ENCODE measurements around the gene FEN1. TPM values are rescaled to one million over a fixed set of nuclear protein-coding genes. Genes with fewer than 3 reads are reported as not detected.

Gene FEN1
- total and polyA plus RNA-seq, 2 donors from 2014 or later: 8.5 to 8.8 TPM

DNA sequence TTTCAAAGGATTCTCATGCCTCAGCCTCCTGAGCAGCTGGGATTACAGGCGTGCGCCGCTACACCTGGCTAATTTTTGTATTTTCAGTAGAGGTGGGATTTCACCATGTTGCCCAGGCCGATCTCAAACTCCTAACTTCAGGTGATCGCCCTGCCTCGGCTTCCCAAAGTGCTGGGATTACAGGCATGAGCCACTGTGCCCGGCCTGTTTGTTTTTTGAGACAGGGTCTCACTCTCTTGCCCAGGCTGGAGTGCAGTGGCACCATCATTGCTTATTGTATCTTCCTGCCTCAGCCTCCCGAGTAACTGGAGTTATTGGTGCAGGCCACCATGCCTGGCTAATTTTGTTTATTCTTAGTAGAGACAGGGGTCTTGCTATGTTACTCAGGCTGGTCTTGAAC, 43.5 kb downstream of the FEN1 start:
- Histone ChIP-seq H3K4me3 (ENCODE audit: low read length in 3 of 3) (no peak overlapping the region), H3K27ac (ENCODE audit: low read depth in 2 of 2, low read length in 2 of 2) (no peak overlapping the region), H3K27me3 (ENCODE audit: control insufficient read depth, insufficient read depth, low read length) (no peaks in the 10 kb centered on the region), H3K36me3 (ENCODE audit: control insufficient read depth in 2 of 3, insufficient read depth in 3 of 3, low read length in 3 of 3) (peaks cover 0 to 7% (median 6%) of the 10 kb centered on the region in 3 donors), H3K4me1 (ENCODE audit: control insufficient read depth in 2 of 3, insufficient read depth in 2 of 3, low read depth in 1 of 3, low read length in 3 of 3) (peaks cover 0 to 14% (median 7%) of the 10 kb centered on the region in 3 donors), H3K9ac (ENCODE audit: low read length in 3 of 3) (no peak overlapping the region), H3K9me3 (ENCODE audit: control insufficient read depth in 2 of 3, insufficient read depth in 1 of 3, low read length in 3 of 3) (no peaks in the 10 kb centered on the region)
- DNase-seq (peak in 1 of 5 donors; percentile 24), FAIRE-seq (no peak)
- TF ChIP-seq, protein P1, sequence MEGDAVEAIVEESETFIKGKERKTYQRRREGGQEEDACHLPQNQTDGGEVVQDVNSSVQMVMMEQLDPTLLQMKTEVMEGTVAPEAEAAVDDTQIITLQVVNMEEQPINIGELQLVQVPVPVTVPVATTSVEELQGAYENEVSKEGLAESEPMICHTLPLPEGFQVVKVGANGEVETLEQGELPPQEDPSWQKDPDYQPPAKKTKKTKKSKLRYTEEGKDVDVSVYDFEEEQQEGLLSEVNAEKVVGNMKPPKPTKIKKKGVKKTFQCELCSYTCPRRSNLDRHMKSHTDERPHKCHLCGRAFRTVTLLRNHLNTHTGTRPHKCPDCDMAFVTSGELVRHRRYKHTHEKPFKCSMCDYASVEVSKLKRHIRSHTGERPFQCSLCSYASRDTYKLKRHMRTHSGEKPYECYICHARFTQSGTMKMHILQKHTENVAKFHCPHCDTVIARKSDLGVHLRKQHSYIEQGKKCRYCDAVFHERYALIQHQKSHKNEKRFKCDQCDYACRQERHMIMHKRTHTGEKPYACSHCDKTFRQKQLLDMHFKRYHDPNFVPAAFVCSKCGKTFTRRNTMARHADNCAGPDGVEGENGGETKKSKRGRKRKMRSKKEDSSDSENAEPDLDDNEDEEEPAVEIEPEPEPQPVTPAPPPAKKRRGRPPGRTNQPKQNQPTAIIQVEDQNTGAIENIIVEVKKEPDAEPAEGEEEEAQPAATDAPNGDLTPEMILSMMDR (IDR thresholded peaks at IDR 0.05; ENCODE audit: borderline replicate concordance, extremely low read depth, insufficient read depth): no peak
- intact Hi-C loops (cut with DNase I): no loop called here

DNA sequence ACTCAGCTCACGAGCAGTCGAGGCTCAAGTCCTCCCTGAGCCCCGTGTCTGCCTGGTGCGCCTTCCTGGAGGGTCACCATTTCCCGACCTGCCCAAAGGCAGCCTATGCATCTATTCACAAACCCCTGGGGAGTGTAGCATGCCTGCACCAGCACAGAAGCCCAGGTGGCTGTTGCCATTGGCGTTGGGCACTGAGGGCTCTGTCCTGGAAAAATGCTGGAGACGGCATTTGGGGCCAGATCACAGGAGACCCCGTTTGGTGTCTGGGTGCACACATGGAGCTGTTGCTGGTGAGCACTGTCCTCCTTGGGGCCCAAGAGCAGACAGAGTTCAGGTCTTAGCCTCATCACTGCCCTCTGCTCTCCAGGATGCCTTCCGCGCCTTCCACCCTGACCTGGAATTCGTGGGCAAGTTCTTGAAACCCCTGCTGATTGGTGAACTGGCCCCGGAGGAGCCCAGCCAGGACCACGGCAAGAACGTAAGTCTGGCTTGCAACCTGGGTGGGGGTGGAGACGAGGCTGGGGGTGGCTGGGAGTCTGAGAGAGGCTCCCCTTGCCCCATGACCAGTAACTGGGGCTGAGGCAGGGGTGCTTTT, 44.8 kb downstream of the FEN1 start:
- Histone ChIP-seq H3K27me3 (ENCODE audit: control insufficient read depth, insufficient read depth, low read length) (no peaks in the 10 kb centered on the region), H3K4me1 (ENCODE audit: control insufficient read depth in 2 of 3, insufficient read depth in 2 of 3, low read depth in 1 of 3, low read length in 3 of 3) (peaks cover 0 to 9% (median 0%) of the 10 kb centered on the region in 3 donors), H3K36me3 (ENCODE audit: control insufficient read depth in 2 of 3, insufficient read depth in 3 of 3, low read length in 3 of 3) (peaks cover 0 to 13% (median 6%) of the 10 kb centered on the region in 3 donors), H3K9me3 (ENCODE audit: control insufficient read depth in 2 of 3, insufficient read depth in 1 of 3, low read length in 3 of 3) (no peaks in the 10 kb centered on the region), H3K27ac (ENCODE audit: low read depth in 2 of 2, low read length in 2 of 2) (no peak overlapping the region), H3K9ac (ENCODE audit: low read length in 3 of 3) (no peak overlapping the region), H3K4me3 (ENCODE audit: low read length in 3 of 3) (no peak overlapping the region)
- intact Hi-C loops (cut with DNase I): no loop called here
- no peak for FAIRE-seq
- peak in 1 of 5 donors; percentile 58 for DNase-seq
- TF ChIP-seq, protein P1 (IDR thresholded peaks at IDR 0.05; ENCODE audit: borderline replicate concordance, extremely low read depth, insufficient read depth): no peak

DNA sequence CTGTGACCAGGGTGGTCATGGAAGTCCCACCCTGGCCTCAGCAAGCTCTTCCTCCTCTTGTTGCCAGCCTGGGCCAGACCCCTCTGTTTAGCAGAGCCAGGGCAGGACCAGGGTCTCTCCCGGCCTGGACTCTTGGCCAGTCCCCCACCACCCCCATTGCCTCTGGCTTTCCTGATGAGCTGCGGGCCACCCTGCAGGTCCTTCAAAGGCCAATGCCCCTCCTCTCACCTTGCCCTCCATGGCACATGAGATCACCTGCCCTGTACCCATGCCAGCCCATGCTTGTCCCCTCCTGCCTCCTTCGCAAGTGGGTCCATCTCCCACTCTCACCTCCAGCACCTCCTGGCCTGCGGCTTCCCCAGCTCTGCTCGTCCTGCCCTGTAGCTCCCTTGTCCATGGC, 45.8 kb downstream of the FEN1 start:
- intact Hi-C loops (cut with DNase I): no loop called here
- H3K36me3 ChIP-seq (ENCODE audit: control insufficient read depth in 2 of 3, insufficient read depth in 3 of 3, low read length in 3 of 3): peaks cover 0 to 13% (median 6%) of the 10 kb centered on the region in 3 donors

More for the DNA sequence above, 45.8 kb downstream of the FEN1 start:
- H3K4me3 ChIP-seq (ENCODE audit: low read length in 3 of 3): no peak overlapping the region
- no peak overlapping the region for H3K27ac ChIP-seq (ENCODE audit: low read depth in 2 of 2, low read length in 2 of 2)
- no peak overlapping the region for H3K9ac ChIP-seq (ENCODE audit: low read length in 3 of 3)
- DNase-seq (peak in 1 of 5 donors; percentile 61), FAIRE-seq (no peak)
- TF ChIP-seq, protein P1 (IDR thresholded peaks at IDR 0.05; ENCODE audit: borderline replicate concordance, extremely low read depth, insufficient read depth): no peak
- H3K4me1 ChIP-seq (ENCODE audit: control insufficient read depth in 2 of 3, insufficient read depth in 2 of 3, low read depth in 1 of 3, low read length in 3 of 3): peaks cover 0 to 9% (median 0%) of the 10 kb centered on the region in 3 donors
- no peaks in the 10 kb centered on the region for H3K9me3 ChIP-seq (ENCODE audit: control insufficient read depth in 2 of 3, insufficient read depth in 1 of 3, low read length in 3 of 3)
- H3K27me3 ChIP-seq (ENCODE audit: control insufficient read depth, insufficient read depth, low read length): no peaks in the 10 kb centered on the region

Data from kidney (tissue), 14 donors.